HG03060 (cell line): Measurements from ENCODE around the gene HOXB13.

Experiments
- ATAC-seq: cut with Tn5 transposase; IDR thresholded peaks from one replicate; pipeline ENCODE4 v1.9.1; 2021; ENCODE audit warnings: low read depth, moderate number of reproducible peaks; ENCODE audit not compliant: unreplicated experiment

Gene HOXB13

GRCh38 chr17:48749621-48750553 is 21.3 kb upstream of the HOXB13 start:
- no peak for ATAC-seq

- ATAC-seq = no peak
Observed at GRCh38 chr17:48748718-48749566, 20.4 kb upstream of the HOXB13 start.

GRCh38 chr17:48747445-48748363 is 19.2 kb upstream of the HOXB13 start:
- ATAC-seq = no peak

- ATAC-seq = no peak
Observed at GRCh38 chr17:48746916-48747444, 18.4 kb upstream of the HOXB13 start.

- no peak for ATAC-seq
Observed at GRCh38 chr17:48745381-48746275, 17.1 kb upstream of the HOXB13 start.

GRCh38 chr17:48740537-48740936 is 12.0 kb upstream of the HOXB13 start:
- ATAC-seq = no peak

- no peak for ATAC-seq
Observed at GRCh38 chr17:48738803-48739526, 10.4 kb upstream of the HOXB13 start.

- no peak for ATAC-seq
Observed at GRCh38 chr17:48738424-48738802, 9.9 kb upstream of the HOXB13 start.

GRCh38 chr17:48737330-48738043 is 8.9 kb upstream of the HOXB13 start:
- no peak for ATAC-seq

GRCh38 chr17:48735062-48735351 is 6.5 kb upstream of the HOXB13 start:
- no peak for ATAC-seq

GRCh38 chr17:48734333-48735061 is 5.9 kb upstream of the HOXB13 start:
- ATAC-seq = no peak

GRCh38 chr17:48733632-48734328 is 5.2 kb upstream of the HOXB13 start:
- ATAC-seq = no peak

- no peak for ATAC-seq
Observed at GRCh38 chr17:48732688-48733629, 4.4 kb upstream of the HOXB13 start.

- no peak for ATAC-seq
Observed at GRCh38 chr17:48731355-48731754, 2.8 kb upstream of the HOXB13 start.

GRCh38 chr17:48730240-48730550 is 1.6 kb upstream of the HOXB13 start:
- no peak for ATAC-seq
